HEK293 (cell line): ENCODE data around the gene OR2M2.

ENCODE experiments used
- CTCF ChIA-PET: fragments of 350-600 bp; formaldehyde crosslinking; extraction: SDS; loops from one replicate; lab custom pipeline; 2021; ENCODE audit warnings: antibody characterized with exemption; lab: Yijun Ruan, JAX
- POLR2A ChIA-PET: fragments of 300-600 bp; formaldehyde crosslinking; extraction: SDS; loops from one replicate; lab custom pipeline; 2020; ENCODE audit warnings: antibody characterized with exemption, inconsistent platforms; lab: Yijun Ruan, JAX
- H3K27ac ChIP-seq: fragments of 200-500 bp; sonication (Bioruptor generic); 2 replicates; pipeline ENCODE4 v1.5.1; 2014; ENCODE audit warnings: low read depth, low read length, control low read depth, inconsistent platforms; ENCODE audit errors: extremely low read depth
- H3K36me3 ChIP-seq, 2 experiments: fragments of 200-500 bp in 1 of 2; sonication (Bioruptor generic) in 1 of 2; 1 replicate in 1 of 2; 2 replicates in 1 of 2; pipeline ENCODE4 v1.5.1; 2014 to 2017; ENCODE audit warnings: inconsistent platforms in 2 of 2, low read length in 2 of 2; ENCODE audit not compliant: control insufficient read depth in 2 of 2, insufficient read depth in 1 of 2
- H3K4me1 ChIP-seq: fragments of 200-500 bp; sonication (Bioruptor generic); 2 replicates; pipeline ENCODE4 v1.5.1; 2014; ENCODE audit warnings: mild to moderate bottlenecking, low read length, inconsistent platforms; ENCODE audit not compliant: control insufficient read depth, insufficient read depth
- H3K4me3 ChIP-seq: 2 replicates; pipeline ENCODE4 v1.5.1; 2011; ENCODE audit warnings: low read depth, mild to moderate bottlenecking, control low read depth, low read length, moderate library complexity
- H3K9me3 ChIP-seq: fragments of 200-500 bp; sonication (Bioruptor generic); 2 replicates; pipeline ENCODE4 v1.5.1; 2014; ENCODE audit warnings: low read depth, low read length, inconsistent platforms; ENCODE audit not compliant: control insufficient read depth, insufficient read depth
- KLF1 ChIP-seq: fragments of 450-650 bp; formaldehyde crosslinking; IDR thresholded peaks from 2 replicates; pipeline ENCODE4 v1.5.1; 2016; ENCODE audit warnings: missing biosample characterization, missing genetic modification characterization
- ZBTB26 ChIP-seq: fragments of 450-650 bp; formaldehyde crosslinking; optimal IDR thresholded peaks from 2 replicates; pipeline ENCODE3; 2016; ENCODE audit warnings: missing biosample characterization, mild to moderate bottlenecking, missing genetic modification characterization
- ZNF114 ChIP-seq: fragments of 450-650 bp; formaldehyde crosslinking; IDR thresholded peaks from 2 replicates; pipeline ENCODE4 v1.5.0; 2017; ENCODE audit warnings: missing biosample characterization, missing genetic modification characterization
- ZNF157 ChIP-seq: fragments of 450-650 bp; formaldehyde crosslinking; IDR thresholded peaks from 2 replicates; pipeline ENCODE4 v1.5.1; 2016; ENCODE audit warnings: missing biosample characterization, missing genetic modification characterization
- ZNF16 ChIP-seq: fragments of 450-650 bp; formaldehyde crosslinking; IDR thresholded peaks from 2 replicates; pipeline ENCODE4 v1.5.1; 2016; ENCODE audit warnings: low read depth, missing biosample characterization, missing genetic modification characterization
- ZNF184 ChIP-seq: fragments of 450-650 bp; IDR thresholded peaks from 2 replicates; pipeline ENCODE4 v1.5.1; 2018; ENCODE audit warnings: missing biosample characterization, mild to moderate bottlenecking, missing genetic modification characterization
- ZNF19 ChIP-seq: fragments of 450-650 bp; formaldehyde crosslinking; IDR thresholded peaks from 2 replicates; pipeline ENCODE4; 2016; ENCODE audit warnings: missing biosample characterization, missing genetic modification characterization, low read depth
- ZNF221 ChIP-seq: fragments of 450-650 bp; formaldehyde crosslinking; IDR thresholded peaks from 2 replicates; pipeline ENCODE4 v1.5.1; 2017; ENCODE audit warnings: missing biosample characterization, missing genetic modification characterization, borderline replicate concordance
- ZNF362 ChIP-seq: fragments of 450-650 bp; formaldehyde crosslinking; IDR thresholded peaks from 2 replicates; pipeline ENCODE4 v1.5.1; 2016; ENCODE audit warnings: missing biosample characterization, missing genetic modification characterization
- ZNF48 ChIP-seq: fragments of 450-650 bp; formaldehyde crosslinking; IDR thresholded peaks from 2 replicates; pipeline ENCODE4 v1.5.1; 2016; ENCODE audit warnings: missing biosample characterization, missing genetic modification characterization
- ZNF518A ChIP-seq: fragments of 450-650 bp; formaldehyde crosslinking; conservative IDR thresholded peaks from 2 replicates; pipeline ENCODE4 v1.5.1; 2016; ENCODE audit warnings: low read depth, missing biosample characterization, missing genetic modification characterization
- ZNF585B ChIP-seq: fragments of 450-650 bp; formaldehyde crosslinking; IDR thresholded peaks from 2 replicates; pipeline ENCODE4 v1.5.1; 2016; ENCODE audit warnings: missing biosample characterization, missing genetic modification characterization
- ZNF639 ChIP-seq: fragments of 450-650 bp; formaldehyde crosslinking; IDR thresholded peaks from 2 replicates; pipeline ENCODE4 v1.5.1; 2016; ENCODE audit warnings: missing biosample characterization, missing genetic modification characterization
- ZNF645 ChIP-seq: fragments of 450-650 bp; formaldehyde crosslinking; IDR thresholded peaks from 2 replicates; pipeline ENCODE4; 2016; ENCODE audit warnings: missing biosample characterization, missing genetic modification characterization
- ZNF664 ChIP-seq: fragments of 450-650 bp; formaldehyde crosslinking; IDR thresholded peaks from 2 replicates; pipeline ENCODE4 v1.5.1; 2016; ENCODE audit warnings: missing biosample characterization, missing genetic modification characterization
- ZNF670 ChIP-seq: fragments of 450-650 bp; formaldehyde crosslinking; IDR thresholded peaks from 2 replicates; pipeline ENCODE4 v1.5.1; 2016; ENCODE audit warnings: missing biosample characterization, missing genetic modification characterization, low read depth
- ZNF677 ChIP-seq: fragments of 450-650 bp; IDR thresholded peaks from 2 replicates; pipeline ENCODE4 v1.5.0; 2018; ENCODE audit warnings: missing biosample characterization, mild to moderate bottlenecking, missing genetic modification characterization, moderate library complexity
- ZSCAN30 ChIP-seq: fragments of 450-650 bp; IDR thresholded peaks from 2 replicates; pipeline ENCODE4 v1.5.1; 2018; ENCODE audit warnings: missing biosample characterization, mild to moderate bottlenecking, missing genetic modification characterization, moderate library complexity

The OR2M2 gene

GRCh38 chr1:248183996-248184395, 9.4 kb downstream of the OR2M2 start (continued):
- TF ChIP-seq ZNF639 (tag by site-specific recombination) (no peak), ZBTB26 (tag by site-specific recombination) (no peak), ZNF670 (tag by site-specific recombination) (no peak), ZNF184 (tag by site-specific recombination) (no peak), ZNF585B (tag by site-specific recombination) (no peak), ZNF48 (tag by site-specific recombination) (no peak)

GRCh38 chr1:248187363-248187762, 12.7 kb downstream of the OR2M2 start:
- Histone ChIP-seq H3K9me3 (no peaks in the 10 kb centered on the region), H3K4me1 (no peaks in the 10 kb centered on the region), H3K36me3 (no peaks in the 10 kb centered on the region), H3K4me3 (no peak overlapping the region), H3K27ac (no peak overlapping the region)
- TF ChIP-seq ZNF677 (tag by site-specific recombination) (no peak), ZSCAN30 (tag by site-specific recombination) (no peak)
- CTCF ChIA-PET = no interaction called here
- POLR2A ChIA-PET = no interaction called here

GRCh38 chr1:248189026-248189425, 14.4 kb downstream of the OR2M2 start:
- H3K4me3 ChIP-seq = no peak overlapping the region
- TF ChIP-seq ZNF157 (tag by site-specific recombination) (no peak), ZNF221 (tag by site-specific recombination) (no peak), ZNF664 (tag by site-specific recombination) (no peak), ZNF19 (no peak), KLF1 (tag by site-specific recombination) (no peak), ZNF16 (tag by site-specific recombination) (no peak), ZNF518A (tag by site-specific recombination) (no peak), ZNF362 (tag by site-specific recombination) (no peak), ZNF114 (tag by site-specific recombination) (no peak), ZNF645 (tag by site-specific recombination) (no peak)

More at GRCh38 chr1:248189026-248189425, 14.4 kb downstream of the OR2M2 start:
- H3K9me3 ChIP-seq = no peaks in the 10 kb centered on the region
- CTCF ChIA-PET = no interaction called here
- no peaks in the 10 kb centered on the region for H3K36me3 ChIP-seq
- no peak overlapping the region for H3K27ac ChIP-seq
- no peaks in the 10 kb centered on the region for H3K4me1 ChIP-seq
- POLR2A ChIA-PET = no interaction called here
